Erythroblast (primary cell): Measurements from ENCODE around the gene TAF11L8.
"Not testable (repeated sequence)": the region's sequence is repeated elsewhere in the genome, so short reads cannot be mapped to it uniquely, and the experiment has no call there.

Experiments used
- DNase-seq, 2 experiments: peaks; one replicate each; lab custom pipeline; 2025; lab: John Stamatoyannopoulos, UW
- GATA1 ChIP-seq: IDR thresholded peaks from 2 replicates; pipeline ENCODE4 v1.6.1; 2011; ENCODE audit warnings: low read depth, mild to moderate bottlenecking, control low read depth, low read length, moderate library complexity
- POLR2A ChIP-seq: IDR thresholded peaks from 2 replicates; pipeline ENCODE4 v1.6.1; 2011; ENCODE audit warnings: mild to moderate bottlenecking, low read length

The TAF11L8 gene

DNA sequence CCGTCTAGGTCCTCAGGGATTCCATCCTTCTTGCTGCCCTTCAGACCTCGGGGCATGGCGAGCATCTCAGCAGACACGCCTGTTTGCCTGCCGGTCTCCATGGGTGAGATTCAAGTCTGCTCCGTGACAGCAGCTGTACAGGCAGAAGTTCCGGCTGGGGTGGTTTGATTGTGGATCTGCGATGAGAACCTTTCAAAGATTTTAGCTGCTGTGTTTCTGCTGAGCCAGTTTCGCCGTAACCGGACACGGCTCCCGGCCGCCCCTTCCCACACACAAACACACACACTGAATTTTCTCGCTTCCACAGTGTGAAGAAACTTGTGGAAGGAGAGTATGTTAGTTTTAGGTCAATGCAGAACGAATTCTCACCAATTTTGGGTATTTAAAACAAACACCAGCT is at the start of gene TAF11L8:
Gene TAF11L8 (minus strand): TSS at position 101 of the 400 bp plus-strand sequence.
- not testable (repeated sequence) for DNase-seq

DNA sequence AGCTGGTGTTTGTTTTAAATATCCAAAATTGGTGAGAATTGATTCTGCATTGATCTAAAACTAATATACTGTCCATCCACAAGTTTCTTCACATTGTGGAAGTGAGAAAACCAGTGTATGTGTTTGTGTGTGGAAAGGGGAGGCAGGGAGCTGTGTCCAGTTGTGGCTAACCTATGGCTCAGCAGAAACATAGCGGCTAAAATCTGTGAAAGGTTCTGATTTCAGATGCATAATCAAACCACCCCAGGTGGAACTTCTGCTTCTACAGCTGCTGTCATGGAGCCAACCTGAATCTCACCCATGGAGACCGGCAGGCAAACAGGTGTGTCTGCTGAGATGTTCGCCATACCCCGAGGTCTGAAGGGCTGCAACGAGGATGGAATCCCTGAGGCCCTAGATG is 43.4 kb upstream of the TAF11L8 start, which contains the start of gene TAF11L14:
Gene TAF11L14 (plus strand): TSS at position 301 of the 400 bp plus-strand sequence.
- TF ChIP-seq GATA1 (no peak), POLR2A (no peak)
- DNase-seq, result no peak

DNA sequence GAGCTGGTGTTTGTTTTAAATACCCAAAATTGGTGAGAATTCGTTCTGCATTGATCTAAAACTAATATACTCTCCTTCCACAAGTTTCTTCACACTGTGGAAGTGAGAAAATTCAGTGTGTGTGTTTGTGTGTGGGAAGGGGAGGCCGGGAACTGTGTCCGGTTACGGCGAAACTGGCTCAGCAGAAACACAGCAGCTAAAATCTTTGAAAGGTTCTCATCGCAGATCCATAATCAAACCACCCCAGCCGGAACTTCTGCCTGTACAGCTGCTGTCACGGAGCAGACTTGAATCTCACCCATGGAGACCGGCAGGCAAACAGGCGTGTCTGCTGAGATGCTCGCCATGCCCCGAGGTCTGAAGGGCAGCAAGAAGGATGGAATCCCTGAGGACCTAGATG is 41.0 kb upstream of the TAF11L8 start, which contains the start of gene TAF11L13:
Gene TAF11L13 (plus strand): TSS at position 301 of the 400 bp plus-strand sequence.
- not testable (repeated sequence) for DNase-seq

GRCh38 chr5:17625686-17626085 is 34.9 kb upstream of the TAF11L8 start:
- no peak for TF ChIP-seq GATA1
- TF ChIP-seq POLR2A, result no peak
- no peak for DNase-seq

- no peak for DNase-seq
Measured at GRCh38 chr5:17620627-17621026, 29.9 kb upstream of the TAF11L8 start.

GRCh38 chr5:17619354-17619753 is 28.6 kb upstream of the TAF11L8 start:
- TF ChIP-seq POLR2A (no peak), GATA1 (no peak)
- DNase-seq, result no peak

More at GRCh38 chr5:17620627-17621026, 29.9 kb upstream of the TAF11L8 start:
- no peak for TF ChIP-seq POLR2A
- no peak for TF ChIP-seq GATA1

- no peak for TF ChIP-seq GATA1
- no peak for TF ChIP-seq POLR2A
- DNase-seq, result no peak
Measured at GRCh38 chr5:17614872-17615605, 24.3 kb upstream of the TAF11L8 start.

DNA sequence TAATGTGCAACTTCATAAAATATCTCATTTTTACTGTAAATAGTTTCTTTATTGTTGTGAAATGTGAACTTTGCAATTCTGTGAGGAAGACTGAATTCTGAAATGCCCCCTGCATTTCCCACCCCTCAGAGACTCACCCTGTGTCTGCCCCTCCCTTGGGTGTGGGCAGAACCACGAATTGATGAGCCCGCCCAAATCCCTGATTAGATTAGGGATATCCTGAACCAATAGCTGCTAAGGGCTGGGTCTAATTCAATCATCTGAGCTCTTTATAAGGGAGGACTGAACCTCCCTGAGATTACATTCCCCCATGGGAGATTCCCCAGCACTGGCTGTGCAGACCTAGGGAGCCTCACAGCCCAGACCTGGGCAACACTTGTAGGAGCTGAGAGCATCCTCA is 19.3 kb upstream of the TAF11L8 start, which contains the start of gene TAF11L12:
Gene TAF11L12 (plus strand): TSS at position 301 of the 400 bp plus-strand sequence.
- not testable (repeated sequence) for DNase-seq

GRCh38 chr5:17607461-17607860 is 16.7 kb upstream of the TAF11L8 start:
- not testable (repeated sequence) for DNase-seq

DNA sequence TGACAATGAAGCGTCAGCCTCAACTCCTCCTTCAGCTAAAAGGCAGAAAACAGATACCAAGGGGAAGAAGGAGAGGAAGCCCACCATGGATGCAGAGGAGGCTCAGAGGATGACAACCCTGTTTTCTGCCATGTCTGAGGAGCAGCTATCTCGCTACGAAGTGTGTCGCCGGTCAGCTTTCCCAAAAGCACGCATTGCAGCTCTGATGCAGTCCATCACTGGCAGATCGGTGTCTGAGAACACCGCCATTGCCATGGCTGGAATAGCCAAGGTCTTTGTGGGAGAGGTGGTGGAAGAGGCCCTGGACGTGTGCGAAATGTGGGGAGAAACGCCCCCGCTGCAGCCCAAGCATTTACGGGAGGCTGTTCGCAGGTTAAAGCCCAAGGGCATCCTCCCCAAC is 14.2 kb upstream of the TAF11L8 start:
- no peak for DNase-seq
- TF ChIP-seq POLR2A (no peak), GATA1 (no peak)

- DNase-seq, result not testable (repeated sequence)
Measured at GRCh38 chr5:17603880-17604279, 13.1 kb upstream of the TAF11L8 start, which contains the start of gene TAF11L11. Gene TAF11L11, plus strand, starts transcription at chr5:17604183.

DNA sequence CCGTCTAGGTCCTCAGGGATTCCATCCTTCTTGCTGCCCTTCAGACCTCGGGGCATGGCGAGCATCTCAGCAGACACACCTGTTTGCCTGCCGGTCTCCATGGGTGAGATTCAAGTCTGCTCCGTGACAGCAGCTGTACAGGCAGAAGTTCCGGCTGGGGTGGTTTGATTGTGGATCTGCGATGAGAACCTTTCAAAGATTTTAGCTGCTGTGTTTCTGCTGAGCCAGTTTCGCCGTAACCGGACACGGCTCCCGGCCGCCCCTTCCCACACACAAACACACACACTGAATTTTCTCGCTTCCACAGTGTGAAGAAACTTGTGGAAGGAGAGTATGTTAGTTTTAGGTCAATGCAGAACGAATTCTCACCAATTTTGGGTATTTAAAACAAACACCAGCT is 7.0 kb upstream of the TAF11L8 start, which contains the start of gene TAF11L10:
Gene TAF11L10 (minus strand): TSS at position 101 of the 400 bp plus-strand sequence.
- DNase-seq, result not testable (repeated sequence)

DNA sequence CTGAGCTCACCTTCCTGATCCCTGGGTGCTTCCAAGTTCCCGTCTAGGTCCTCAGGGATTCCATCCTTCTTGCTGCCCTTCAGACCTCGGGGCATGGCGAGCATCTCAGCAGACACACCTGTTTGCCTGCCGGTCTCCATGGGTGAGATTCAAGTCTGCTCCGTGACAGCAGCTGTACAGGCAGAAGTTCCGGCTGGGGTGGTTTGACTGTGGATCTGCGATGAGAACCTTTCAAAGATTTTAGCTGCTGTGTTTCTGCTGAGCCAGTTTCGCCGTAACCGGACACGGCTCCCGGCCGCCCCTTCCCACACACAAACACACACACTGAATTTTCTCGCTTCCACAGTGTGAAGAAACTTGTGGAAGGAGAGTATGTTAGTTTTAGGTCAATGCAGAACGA is 3.5 kb upstream of the TAF11L8 start, which contains the start of gene TAF11L9:
Gene TAF11L9 (minus strand): TSS at position 140 of the 400 bp plus-strand sequence.
- DNase-seq, result not testable (repeated sequence)

DNA sequence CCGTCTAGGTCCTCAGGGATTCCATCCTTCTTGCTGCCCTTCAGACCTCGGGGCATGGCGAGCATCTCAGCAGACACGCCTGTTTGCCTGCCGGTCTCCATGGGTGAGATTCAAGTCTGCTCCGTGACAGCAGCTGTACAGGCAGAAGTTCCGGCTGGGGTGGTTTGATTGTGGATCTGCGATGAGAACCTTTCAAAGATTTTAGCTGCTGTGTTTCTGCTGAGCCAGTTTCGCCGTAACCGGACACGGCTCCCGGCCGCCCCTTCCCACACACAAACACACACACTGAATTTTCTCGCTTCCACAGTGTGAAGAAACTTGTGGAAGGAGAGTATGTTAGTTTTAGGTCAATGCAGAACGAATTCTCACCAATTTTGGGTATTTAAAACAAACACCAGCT is 5.1 kb downstream of the TAF11L8 start, which contains the start of gene TAF11L7:
Gene TAF11L7 (minus strand): TSS at position 101 of the 400 bp plus-strand sequence.
- not testable (repeated sequence) for DNase-seq
